DMS 273 (cell line): ENCODE data around the gene RHBDD1.

Source experiments
- DNase-seq: peaks from one replicate; lab custom pipeline; 2025; ENCODE audit not compliant: unreplicated experiment; lab: John Stamatoyannopoulos, UW

Gene RHBDD1

GRCh38 chr2:226835796-226836547 lies at the start of gene RHBDD1:
RHBDD1 (plus strand) TSS chr2:226836054; CDS start chr2:226864694, 28,640 bp downstream.
- peak; percentile 98 for DNase-seq

- no peak for DNase-seq
Measured at GRCh38 chr2:226788064-226788463, 47.8 kb upstream of the RHBDD1 start.

- no peak for DNase-seq
Measured at GRCh38 chr2:226788881-226789490, 46.9 kb upstream of the RHBDD1 start.

GRCh38 chr2:226790011-226790410 lies 45.8 kb upstream of the RHBDD1 start:
- no peak for DNase-seq

- DNase-seq, result no peak
Measured at GRCh38 chr2:226790431-226790830, 45.4 kb upstream of the RHBDD1 start.

GRCh38 chr2:226791056-226791486 lies 44.8 kb upstream of the RHBDD1 start:
- peak; percentile 88 for DNase-seq

GRCh38 chr2:226791487-226792081 lies 44.3 kb upstream of the RHBDD1 start:
- DNase-seq, result peak; percentile 96

- DNase-seq, result peak; percentile 46
Measured at GRCh38 chr2:226792155-226792881, 43.5 kb upstream of the RHBDD1 start.

- DNase-seq, result no peak
Measured at GRCh38 chr2:226793646-226794045, 42.2 kb upstream of the RHBDD1 start.

- DNase-seq, result peak; percentile 29
Measured at GRCh38 chr2:226794196-226794661, 41.6 kb upstream of the RHBDD1 start.

GRCh38 chr2:226794751-226795171 lies 41.1 kb upstream of the RHBDD1 start:
- DNase-seq, result peak; percentile 81

GRCh38 chr2:226795281-226796011 lies 40.4 kb upstream of the RHBDD1 start:
- no peak for DNase-seq

GRCh38 chr2:226796012-226796839 lies 39.6 kb upstream of the RHBDD1 start:
- DNase-seq, result no peak

GRCh38 chr2:226796840-226797288 lies 39.0 kb upstream of the RHBDD1 start:
- peak; percentile 26 for DNase-seq

GRCh38 chr2:226797289-226797988 lies 38.4 kb upstream of the RHBDD1 start:
- no peak for DNase-seq

GRCh38 chr2:226797989-226798421 lies 37.8 kb upstream of the RHBDD1 start:
- DNase-seq, result no peak

GRCh38 chr2:226798422-226799210 lies 37.2 kb upstream of the RHBDD1 start:
- DNase-seq, result peak; percentile 82
